ENCODE measurements around the gene COQ10A. TPM values are rescaled to one million over a fixed set of nuclear protein-coding genes. Genes with fewer than 3 reads are reported as not detected.

The COQ10A gene
- total RNA-seq, 1 donor from 2014 or later, result 26.4 TPM

DNA sequence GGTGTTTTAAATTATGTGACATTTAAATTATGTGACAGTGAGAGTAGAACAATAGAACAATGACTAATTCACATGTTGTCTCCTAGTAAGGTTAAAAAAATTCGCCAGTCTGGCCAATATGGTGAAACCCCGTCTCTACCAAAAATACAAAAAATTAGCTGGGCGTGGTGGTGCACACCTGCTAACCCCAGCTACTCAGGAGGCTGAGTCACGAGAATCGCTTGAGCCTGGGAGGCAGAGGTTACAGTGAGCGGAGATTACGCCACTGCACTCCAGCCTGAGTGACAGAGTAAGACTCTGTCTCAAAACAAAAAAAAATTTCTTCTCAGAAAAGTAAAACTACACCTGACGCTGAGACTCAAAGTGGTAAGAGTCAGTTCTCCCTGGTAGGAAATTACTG is 30.7 kb downstream of the COQ10A start:
- TF ChIP-seq, protein P1, sequence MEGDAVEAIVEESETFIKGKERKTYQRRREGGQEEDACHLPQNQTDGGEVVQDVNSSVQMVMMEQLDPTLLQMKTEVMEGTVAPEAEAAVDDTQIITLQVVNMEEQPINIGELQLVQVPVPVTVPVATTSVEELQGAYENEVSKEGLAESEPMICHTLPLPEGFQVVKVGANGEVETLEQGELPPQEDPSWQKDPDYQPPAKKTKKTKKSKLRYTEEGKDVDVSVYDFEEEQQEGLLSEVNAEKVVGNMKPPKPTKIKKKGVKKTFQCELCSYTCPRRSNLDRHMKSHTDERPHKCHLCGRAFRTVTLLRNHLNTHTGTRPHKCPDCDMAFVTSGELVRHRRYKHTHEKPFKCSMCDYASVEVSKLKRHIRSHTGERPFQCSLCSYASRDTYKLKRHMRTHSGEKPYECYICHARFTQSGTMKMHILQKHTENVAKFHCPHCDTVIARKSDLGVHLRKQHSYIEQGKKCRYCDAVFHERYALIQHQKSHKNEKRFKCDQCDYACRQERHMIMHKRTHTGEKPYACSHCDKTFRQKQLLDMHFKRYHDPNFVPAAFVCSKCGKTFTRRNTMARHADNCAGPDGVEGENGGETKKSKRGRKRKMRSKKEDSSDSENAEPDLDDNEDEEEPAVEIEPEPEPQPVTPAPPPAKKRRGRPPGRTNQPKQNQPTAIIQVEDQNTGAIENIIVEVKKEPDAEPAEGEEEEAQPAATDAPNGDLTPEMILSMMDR (conservative IDR thresholded peaks at IDR 0.05), result no peak
- H3K36me3 Mint-ChIP-seq, result peaks cover 8% of the 10 kb centered on the region
- H3K27ac Mint-ChIP-seq, result peak overlapping the region; percentile 23
- peak overlapping the region; percentile 67 for H3K4me3 Mint-ChIP-seq
- no peaks in the 10 kb centered on the region for H3K27me3 Mint-ChIP-seq
- H3K9me3 Mint-ChIP-seq, result no peaks in the 10 kb centered on the region
- no peak for DNase-seq (ENCODE audit: extremely low spot score, unreplicated experiment)
- H3K4me1 Mint-ChIP-seq (ENCODE audit: unreplicated experiment), result peaks cover 38% of the 10 kb centered on the region

DNA sequence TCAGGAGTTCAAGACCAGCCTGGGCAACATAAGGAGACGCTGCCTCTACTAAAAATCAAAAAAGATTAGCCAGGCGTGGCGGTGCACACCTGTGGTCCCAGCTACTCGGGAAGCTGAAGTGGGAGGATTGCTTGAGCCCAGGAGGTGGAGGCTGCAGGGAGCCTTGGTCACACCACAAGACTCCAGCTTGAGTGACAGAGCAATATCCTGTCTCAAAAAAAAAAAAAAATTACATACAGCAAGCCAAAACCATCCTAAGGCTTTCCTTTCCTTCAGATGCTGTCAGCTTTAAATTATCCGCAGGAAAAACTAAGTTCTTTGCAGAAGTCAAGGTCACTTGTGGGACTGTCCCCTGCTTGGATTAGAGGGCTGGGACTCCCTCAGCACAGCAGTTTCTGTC is 32.1 kb downstream of the COQ10A start:
- TF ChIP-seq, protein P1 (conservative IDR thresholded peaks at IDR 0.05), result no peak
- Mint-ChIP-seq H3K27ac (peak overlapping the region; percentile 94), H3K9me3 (no peaks in the 10 kb centered on the region), H3K27me3 (no peaks in the 10 kb centered on the region), H3K4me3 (peak overlapping the region; percentile 98), H3K4me1 (ENCODE audit: unreplicated experiment) (peaks cover 38% of the 10 kb centered on the region), H3K36me3 (peaks cover 8% of the 10 kb centered on the region)
- DNase-seq (ENCODE audit: extremely low spot score, unreplicated experiment), result no peak

DNA sequence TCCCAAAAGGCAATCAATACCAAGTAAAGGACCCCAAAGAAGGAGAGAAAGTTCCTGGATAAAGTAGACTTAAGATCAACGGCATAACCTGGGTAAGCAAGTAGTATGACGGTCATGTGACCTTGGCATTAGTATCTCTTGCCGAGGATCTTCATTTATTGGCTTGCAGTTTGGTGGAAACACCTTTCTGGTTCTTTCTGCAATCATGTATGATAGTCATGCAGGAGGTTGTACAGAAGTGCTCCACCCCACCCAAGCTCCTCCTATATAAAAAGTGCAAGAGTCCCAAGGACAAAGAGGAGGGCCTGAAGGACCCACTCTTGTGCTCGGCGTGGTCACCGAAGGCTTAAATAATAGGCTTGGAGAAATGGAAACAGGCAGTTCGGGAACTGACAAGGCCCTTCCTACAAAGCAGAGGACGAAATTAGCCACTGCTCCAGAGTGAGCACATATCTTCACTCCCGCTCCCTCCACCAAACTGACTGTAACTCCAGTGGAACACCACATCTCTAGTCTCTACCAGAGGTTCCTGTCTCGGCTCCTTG is 32.6 kb downstream of the COQ10A start:
- Mint-ChIP-seq H3K9me3 (no peaks in the 10 kb centered on the region), H3K27ac (peak overlapping the region; percentile 94), H3K27me3 (no peaks in the 10 kb centered on the region), H3K4me1 (ENCODE audit: unreplicated experiment) (peaks cover 38% of the 10 kb centered on the region), H3K36me3 (peaks cover 8% of the 10 kb centered on the region), H3K4me3 (peak overlapping the region; percentile 98)
- TF ChIP-seq, protein P1 (conservative IDR thresholded peaks at IDR 0.05), result no peak
- DNase-seq (ENCODE audit: extremely low spot score, unreplicated experiment), result no peak

DNA sequence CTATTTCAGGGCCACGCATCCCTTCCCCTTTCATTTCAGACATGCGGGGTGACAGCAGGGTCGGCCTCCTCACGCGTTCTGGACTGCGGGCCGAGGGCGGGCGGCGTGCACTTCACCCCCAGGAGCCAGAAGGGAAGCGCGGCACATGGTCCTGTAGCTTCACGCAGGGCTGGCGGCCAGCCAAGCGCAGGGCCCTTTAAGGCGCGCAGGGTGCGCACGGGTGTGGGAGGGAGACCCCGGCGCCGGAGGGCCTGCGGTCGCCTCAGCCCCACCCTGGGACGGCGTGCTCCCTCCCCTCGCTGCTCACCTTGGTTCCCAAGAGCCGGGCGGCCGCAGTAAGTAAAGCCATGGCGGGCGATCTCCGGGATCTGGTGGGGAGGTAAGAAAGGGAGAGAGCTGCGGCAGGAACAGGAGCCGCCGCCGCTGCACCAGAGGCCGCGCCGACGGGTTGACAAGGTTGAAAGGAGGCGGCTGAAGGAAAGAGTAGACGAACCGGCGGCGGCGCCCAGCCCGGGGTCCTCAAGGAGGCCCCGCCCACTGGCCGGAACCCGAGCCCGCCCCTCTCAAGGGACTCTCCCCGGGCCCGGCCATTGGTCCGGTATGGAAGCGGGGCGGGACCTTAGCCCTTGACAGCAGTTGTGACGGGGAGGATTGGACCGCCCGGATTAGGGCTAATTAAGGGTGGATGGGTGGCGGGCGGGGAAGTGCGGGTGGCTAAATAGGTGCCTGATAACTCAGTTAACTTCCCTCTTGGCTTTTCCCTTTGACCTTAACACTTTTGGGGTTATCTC is 33.3 kb downstream of the COQ10A start, which contains the start of gene CS:
Gene CS, minus strand, starts transcription at position 478 of the 791 bp plus-strand sequence. Its CDS starts 129 bp downstream, at position 349.
- H3K27me3 Mint-ChIP-seq, result no peaks in the 10 kb centered on the region
- no peaks in the 10 kb centered on the region for H3K9me3 Mint-ChIP-seq
- TF ChIP-seq, protein P1 (conservative IDR thresholded peaks at IDR 0.05), result no peak

DNA sequence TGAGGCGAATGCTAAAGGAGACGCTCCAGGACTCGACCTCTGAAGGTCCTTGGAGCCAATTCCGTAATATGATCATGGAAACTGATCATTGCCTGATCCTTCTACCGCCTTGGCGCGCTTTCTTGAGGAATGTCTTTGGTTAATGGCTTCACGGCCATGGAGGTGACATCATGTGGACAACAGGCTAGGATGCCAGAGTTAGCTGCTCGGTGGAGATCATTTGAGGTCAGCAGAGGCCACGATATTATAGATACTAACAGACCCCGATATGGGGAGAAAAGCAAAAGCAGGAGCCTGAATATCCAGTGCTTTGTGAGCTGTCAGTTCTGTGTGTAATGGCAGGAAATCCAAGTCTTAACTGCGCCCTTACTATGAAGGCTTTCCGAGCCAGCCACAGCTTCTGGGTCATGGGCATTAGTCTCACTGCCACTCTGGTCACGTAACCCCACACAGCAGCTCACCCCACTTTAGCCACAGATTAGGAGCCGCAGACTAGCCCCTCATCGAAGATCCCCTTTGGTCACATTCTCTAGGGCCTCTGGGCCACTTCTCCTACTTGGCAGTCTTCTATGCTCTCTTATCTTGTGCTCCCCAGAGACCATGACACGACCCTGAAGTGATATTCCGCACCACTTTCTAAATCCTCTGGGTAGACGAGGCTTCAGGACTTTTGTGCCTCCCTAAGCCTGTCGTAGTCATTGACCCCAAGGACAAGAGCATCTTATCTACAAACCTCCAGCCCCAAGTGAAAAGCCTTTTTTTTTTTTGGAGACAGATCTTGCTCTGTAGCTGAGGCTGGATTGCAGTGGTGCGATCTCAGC is 34.1 kb downstream of the COQ10A start:
- TF ChIP-seq, protein P1 (conservative IDR thresholded peaks at IDR 0.05), result no peak
- H3K9me3 Mint-ChIP-seq, result no peaks in the 10 kb centered on the region
- H3K27ac Mint-ChIP-seq, result peak overlapping the region; percentile 94
- no peak for DNase-seq (ENCODE audit: extremely low spot score, unreplicated experiment)
- no peaks in the 10 kb centered on the region for H3K27me3 Mint-ChIP-seq
- peaks cover 38% of the 10 kb centered on the region for H3K4me1 Mint-ChIP-seq (ENCODE audit: unreplicated experiment)
- H3K4me3 Mint-ChIP-seq, result peak overlapping the region; percentile 98
- H3K36me3 Mint-ChIP-seq, result peaks cover 13% of the 10 kb centered on the region

More for the DNA sequence above, 33.3 kb downstream of the COQ10A start, which contains the start of gene CS:
- peaks cover 10% of the 10 kb centered on the region for H3K36me3 Mint-ChIP-seq
- peak; percentile 98 for DNase-seq (ENCODE audit: extremely low spot score, unreplicated experiment)
- H3K4me1 Mint-ChIP-seq (ENCODE audit: unreplicated experiment), result peaks cover 38% of the 10 kb centered on the region
- H3K27ac Mint-ChIP-seq, result peak within 1 kb of the TSS; percentile 94
- H3K4me3 Mint-ChIP-seq, result peak within 1 kb of the TSS; percentile 98
